OCI-LY1 (cell line): Measurements from ENCODE around the gene TM4SF5.

Experiments used
- H2AFZ ChIP-seq: fragments of 200-600 bp; sonication (generic), shearing (Covaris generic); 2 replicates; pipeline ENCODE4 v1.6.0; 2014; ENCODE audit warnings: antibody characterized with exemption, mild to moderate bottlenecking, low read length
- H3F3A ChIP-seq: fragments of 200-600 bp; sonication (generic), shearing (Covaris generic); 2 replicates; pipeline ENCODE4 v1.6.0; 2014; ENCODE audit warnings: mild to moderate bottlenecking, antibody characterized with exemption, low read length, moderate library complexity; ENCODE audit not compliant: insufficient read depth
- H3K27ac ChIP-seq: fragments of 200-600 bp; sonication (generic); 2 replicates; pipeline ENCODE4 v1.5.1; 2014; ENCODE audit warnings: low read length, mixed run types, mild to moderate bottlenecking, low read depth; ENCODE audit not compliant: poor library complexity, severe bottlenecking
- H3K27me3 ChIP-seq: fragments of 200-600 bp; sonication (generic); 2 replicates; pipeline ENCODE4 v1.6.0; 2014; ENCODE audit warnings: antibody characterized with exemption, mild to moderate bottlenecking, low read length, moderate library complexity; ENCODE audit not compliant: insufficient read depth
- H3K36me3 ChIP-seq: fragments of 200-600 bp; sonication (generic); 2 replicates; pipeline ENCODE4 v1.6.1; 2014; ENCODE audit warnings: mild to moderate bottlenecking, antibody characterized with exemption, low read length, moderate library complexity, mixed read lengths; ENCODE audit not compliant: insufficient read depth
- H3K4me1 ChIP-seq: fragments of 200-600 bp; sonication (generic); 2 replicates; pipeline ENCODE4 v1.5.1; 2014; ENCODE audit warnings: mild to moderate bottlenecking, low read length, moderate library complexity; ENCODE audit not compliant: insufficient read depth, severe bottlenecking
- H3K4me2 ChIP-seq: fragments of 200-600 bp; sonication (generic), shearing (Covaris generic); 2 replicates; pipeline ENCODE4 v1.6.1; 2014; ENCODE audit warnings: low read length
- H3K4me3 ChIP-seq: fragments of 200-600 bp; sonication (generic); 2 replicates; pipeline ENCODE4 v1.5.1; 2014; ENCODE audit warnings: low read length, low read depth, mild to moderate bottlenecking, mixed read lengths; ENCODE audit not compliant: poor library complexity, severe bottlenecking
- H3K79me2 ChIP-seq: fragments of 200-600 bp; shearing (Covaris generic); 2 replicates; pipeline ENCODE4 v1.6.1; 2016; ENCODE audit warnings: mixed run types, low read length, mixed read lengths; ENCODE audit not compliant: insufficient read depth
- H3K9ac ChIP-seq: fragments of 200-600 bp; sonication (generic), shearing (Covaris generic); 2 replicates; pipeline ENCODE4 v1.6.1; 2014; ENCODE audit warnings: mild to moderate bottlenecking, low read length, mixed read lengths
- H3K9me2 ChIP-seq: fragments of 200-600 bp; sonication (generic), shearing (Covaris generic); 2 replicates; pipeline ENCODE4 v1.6.1; 2014; ENCODE audit warnings: low read depth, mild to moderate bottlenecking, low read length, mixed read lengths
- H3K9me3 ChIP-seq: fragments of 200-600 bp; shearing (Covaris generic); 2 replicates; pipeline ENCODE4 v1.6.1; 2014; ENCODE audit warnings: low read length, mixed read lengths
- H4K20me1 ChIP-seq: fragments of 200-600 bp; sonication (generic), shearing (Covaris generic); 2 replicates; pipeline ENCODE4 v1.6.0; 2016; ENCODE audit warnings: mild to moderate bottlenecking, low read length; ENCODE audit not compliant: insufficient read depth
- EZH2 ChIP-seq: fragments of 200-600 bp; sonication (generic), shearing (Covaris generic); IDR thresholded peaks from 2 replicates; pipeline ENCODE4 v1.8.0; 2017; ENCODE audit warnings: borderline replicate concordance, mixed run types, mild to moderate bottlenecking, antibody characterized with exemption, low read length, moderate library complexity, mixed read lengths
- TF ChIP-seq, protein P1 (sequence below): fragments of 200-600 bp; sonication (generic), shearing (Covaris generic); IDR thresholded peaks from 2 replicates; pipeline ENCODE4 v1.5.1; 2017; ENCODE audit warnings: mild to moderate bottlenecking, antibody characterized with exemption, low read length, moderate library complexity, mixed read lengths

The TM4SF5 gene, protein sequence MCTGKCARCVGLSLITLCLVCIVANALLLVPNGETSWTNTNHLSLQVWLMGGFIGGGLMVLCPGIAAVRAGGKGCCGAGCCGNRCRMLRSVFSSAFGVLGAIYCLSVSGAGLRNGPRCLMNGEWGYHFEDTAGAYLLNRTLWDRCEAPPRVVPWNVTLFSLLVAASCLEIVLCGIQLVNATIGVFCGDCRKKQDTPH

DNA sequence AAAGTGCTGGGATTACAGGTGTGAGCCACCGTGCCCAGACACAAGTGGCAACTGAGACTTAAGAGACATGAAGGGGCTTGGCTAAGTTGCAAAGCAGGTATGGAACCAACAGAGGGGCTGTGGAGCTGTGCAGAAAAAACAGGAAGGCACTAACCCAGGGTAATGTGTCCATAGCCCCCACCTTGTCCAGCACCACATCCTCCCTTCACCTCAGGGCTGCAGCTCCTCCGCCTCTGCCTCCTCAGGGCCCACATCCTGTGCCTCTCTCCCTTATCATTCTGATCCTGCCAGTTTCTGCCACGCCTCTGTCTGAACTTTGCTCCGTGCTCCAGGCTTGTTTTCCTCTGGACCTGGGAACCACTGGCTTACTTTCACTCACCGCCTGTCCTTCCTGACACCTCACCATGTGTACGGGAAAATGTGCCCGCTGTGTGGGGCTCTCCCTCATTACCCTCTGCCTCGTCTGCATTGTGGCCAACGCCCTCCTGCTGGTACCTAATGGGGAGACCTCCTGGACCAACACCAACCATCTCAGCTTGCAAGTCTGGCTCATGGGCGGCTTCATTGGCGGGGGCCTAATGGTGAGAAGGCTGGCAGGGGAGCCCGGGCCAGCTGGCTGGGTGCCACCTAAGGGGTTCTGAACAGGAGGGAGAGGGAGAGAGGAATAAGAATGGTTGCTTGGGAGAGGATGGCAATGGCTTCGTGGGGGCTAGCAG is at the start of gene TM4SF5:
Gene TM4SF5 (plus strand): TSS at position 368 of the 716 bp plus-strand sequence. CDS start 37 bp downstream, at position 405.
- H2AFZ ChIP-seq: no peak within 1 kb of the TSS
- no peaks in the 10 kb centered on the region for H3K4me1 ChIP-seq
- H3K27me3 ChIP-seq: peaks cover 24% of the 10 kb centered on the region
- H3K9ac ChIP-seq: no peak within 1 kb of the TSS
- H3K4me3 ChIP-seq: no peak within 1 kb of the TSS
- H4K20me1 ChIP-seq: no peaks in the 10 kb centered on the region
- no peaks in the 10 kb centered on the region for H3K9me3 ChIP-seq
- H3K79me2 ChIP-seq: no peaks in the 10 kb centered on the region
- no peak within 1 kb of the TSS for H3K4me2 ChIP-seq
- H3K9me2 ChIP-seq: no peaks in the 10 kb centered on the region
- no peaks in the 10 kb centered on the region for H3K36me3 ChIP-seq
- H3K27ac ChIP-seq: no peak within 1 kb of the TSS
- TF ChIP-seq, protein P1, sequence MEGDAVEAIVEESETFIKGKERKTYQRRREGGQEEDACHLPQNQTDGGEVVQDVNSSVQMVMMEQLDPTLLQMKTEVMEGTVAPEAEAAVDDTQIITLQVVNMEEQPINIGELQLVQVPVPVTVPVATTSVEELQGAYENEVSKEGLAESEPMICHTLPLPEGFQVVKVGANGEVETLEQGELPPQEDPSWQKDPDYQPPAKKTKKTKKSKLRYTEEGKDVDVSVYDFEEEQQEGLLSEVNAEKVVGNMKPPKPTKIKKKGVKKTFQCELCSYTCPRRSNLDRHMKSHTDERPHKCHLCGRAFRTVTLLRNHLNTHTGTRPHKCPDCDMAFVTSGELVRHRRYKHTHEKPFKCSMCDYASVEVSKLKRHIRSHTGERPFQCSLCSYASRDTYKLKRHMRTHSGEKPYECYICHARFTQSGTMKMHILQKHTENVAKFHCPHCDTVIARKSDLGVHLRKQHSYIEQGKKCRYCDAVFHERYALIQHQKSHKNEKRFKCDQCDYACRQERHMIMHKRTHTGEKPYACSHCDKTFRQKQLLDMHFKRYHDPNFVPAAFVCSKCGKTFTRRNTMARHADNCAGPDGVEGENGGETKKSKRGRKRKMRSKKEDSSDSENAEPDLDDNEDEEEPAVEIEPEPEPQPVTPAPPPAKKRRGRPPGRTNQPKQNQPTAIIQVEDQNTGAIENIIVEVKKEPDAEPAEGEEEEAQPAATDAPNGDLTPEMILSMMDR: no peak
- no peak for TF ChIP-seq EZH2
- H3F3A ChIP-seq: no peaks in the 10 kb centered on the region

DNA sequence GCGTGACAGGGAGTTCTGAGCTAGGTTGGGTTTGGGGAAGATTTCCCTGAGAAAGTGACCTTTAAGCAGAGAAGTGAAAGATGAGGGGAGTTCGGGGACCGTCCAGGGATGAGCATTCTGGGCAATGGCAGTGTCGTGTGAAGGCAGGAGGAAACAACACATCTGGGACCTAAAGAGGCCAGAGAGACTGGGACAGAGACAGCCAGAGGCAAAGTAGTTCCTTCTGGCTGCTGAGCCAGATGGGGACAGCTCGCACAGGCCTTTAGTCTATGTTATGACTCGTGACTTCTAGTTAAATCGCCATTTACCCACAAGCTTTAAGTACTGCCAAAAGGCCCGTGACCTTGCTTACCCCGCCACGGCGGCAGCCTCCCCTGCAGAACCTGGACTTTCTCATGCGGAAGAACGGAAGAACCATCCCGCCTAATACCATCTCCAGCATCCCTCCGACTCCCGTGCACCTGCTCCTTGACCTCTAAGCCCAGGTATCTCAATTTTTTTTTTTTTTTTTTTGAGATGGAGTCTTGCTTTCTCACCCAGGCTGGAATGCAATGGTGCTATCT is 48.9 kb upstream of the TM4SF5 start:
- no peaks in the 10 kb centered on the region for H3K79me2 ChIP-seq
- peaks cover 38% of the 10 kb centered on the region for H3K4me1 ChIP-seq
- H3K9me2 ChIP-seq: no peaks in the 10 kb centered on the region
- no peak overlapping the region for H3K9ac ChIP-seq
- no peak overlapping the region for H3K4me3 ChIP-seq
- H3F3A ChIP-seq: no peaks in the 10 kb centered on the region
- TF ChIP-seq, protein P1: no peak
- TF ChIP-seq EZH2: no peak
- H2AFZ ChIP-seq: no peak overlapping the region
- no peaks in the 10 kb centered on the region for H4K20me1 ChIP-seq
- no peak overlapping the region for H3K4me2 ChIP-seq
- peak overlapping the region; percentile 7 for H3K27ac ChIP-seq
- peaks cover 22% of the 10 kb centered on the region for H3K36me3 ChIP-seq
- H3K27me3 ChIP-seq: no peaks in the 10 kb centered on the region
- H3K9me3 ChIP-seq: no peaks in the 10 kb centered on the region

DNA sequence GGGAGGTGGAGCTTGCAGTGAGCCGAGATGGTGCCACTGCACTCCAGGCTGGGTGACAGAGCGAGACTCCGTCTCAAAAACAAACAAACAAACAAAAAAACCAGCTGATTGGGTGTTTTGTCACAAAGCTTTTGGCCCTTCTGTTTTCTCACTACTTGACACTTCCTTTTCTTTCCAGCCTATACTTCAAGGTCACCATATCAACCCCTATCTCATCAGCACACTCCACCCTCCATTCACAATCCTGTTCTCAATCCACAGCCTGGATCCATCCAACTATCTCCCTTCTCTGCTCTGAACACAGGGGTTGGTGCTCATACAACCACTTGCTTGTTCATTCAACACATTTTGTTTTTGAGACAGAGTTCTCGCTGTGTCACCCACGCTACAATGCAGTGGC is 47.0 kb upstream of the TM4SF5 start:
- Histone ChIP-seq H3F3A (no peaks in the 10 kb centered on the region), H3K9ac (no peak overlapping the region), H3K36me3 (peaks cover 9% of the 10 kb centered on the region; the same call in 1 of the 2 replicates)

More for the DNA sequence above, 47.0 kb upstream of the TM4SF5 start:
- no peak overlapping the region for H2AFZ ChIP-seq
- H3K27ac ChIP-seq: no peak overlapping the region
- H3K9me3 ChIP-seq: no peaks in the 10 kb centered on the region
- no peak overlapping the region for H3K4me3 ChIP-seq
- TF ChIP-seq EZH2: no peak
- TF ChIP-seq, protein P1: no peak
- no peaks in the 10 kb centered on the region for H3K9me2 ChIP-seq
- H3K27me3 ChIP-seq: no peaks in the 10 kb centered on the region
- H3K4me1 ChIP-seq: peaks cover 33% of the 10 kb centered on the region
- H3K79me2 ChIP-seq: no peaks in the 10 kb centered on the region
- no peaks in the 10 kb centered on the region for H4K20me1 ChIP-seq
- no peak overlapping the region for H3K4me2 ChIP-seq
